ENCODE measurements around the gene HMCN1. TPM values are rescaled to one million over a fixed set of nuclear protein-coding genes. Genes with fewer than 3 reads are reported as not detected.

Gene HMCN1
- total and polyA plus RNA-seq, 2 donors (not counting 1 experiment from before 2014, with no cell fraction given), result 6.8 to 21.0 TPM

DNA sequence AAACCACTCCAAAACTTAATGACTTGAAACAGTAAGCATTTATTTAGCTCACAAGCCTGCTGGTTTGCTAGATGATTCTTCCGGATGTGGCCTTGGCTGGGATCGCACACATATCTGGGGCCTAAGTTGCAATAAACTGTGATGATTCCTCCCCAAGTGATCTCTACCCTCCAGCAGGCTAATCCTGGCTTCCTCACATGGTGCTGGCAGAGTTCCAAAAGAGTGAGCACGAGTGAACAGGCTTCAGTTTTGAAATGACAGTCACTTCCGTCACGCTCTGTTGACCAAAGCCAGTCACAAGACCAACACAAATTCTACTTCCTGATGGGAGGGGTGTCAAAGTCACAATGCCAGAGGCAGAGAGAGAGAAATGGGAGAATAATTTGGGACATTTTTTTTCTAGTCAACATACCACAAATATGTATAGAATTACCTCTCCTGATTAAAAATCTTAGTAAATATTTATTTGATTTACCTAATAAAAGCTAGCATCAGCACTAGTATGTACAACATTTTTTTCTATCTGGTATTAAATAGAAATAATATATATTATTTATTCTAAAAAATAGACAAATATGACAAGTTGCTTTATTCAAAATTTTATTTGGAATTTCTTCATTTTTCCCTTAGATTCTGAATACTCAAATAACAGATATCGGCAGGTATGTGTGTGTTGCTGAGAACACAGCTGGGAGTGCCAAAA lies 348.2 kb downstream of the HMCN1 start:
- Histone ChIP-seq H2AFZ (ENCODE audit: low read length) (peak overlapping the region; percentile 17), H3K27me3 (ENCODE audit: control insufficient read depth, insufficient read depth, low read length) (no peaks in the 10 kb centered on the region), H4K20me1 (ENCODE audit: control insufficient read depth, extremely low read depth, insufficient read depth, low read length) (no peaks in the 10 kb centered on the region), H3K27ac (ENCODE audit: insufficient read depth, low read length) (no peak overlapping the region), H3K9me3 (ENCODE audit: control insufficient read depth, insufficient read depth, low read depth, low read length) (no peaks in the 10 kb centered on the region), H3K4me1 (ENCODE audit: control insufficient read depth, extremely low read depth, insufficient read depth, low read length) (no peaks in the 10 kb centered on the region), H3K4me2 (ENCODE audit: extremely low read depth, insufficient read depth, low read length) (no peak overlapping the region), H3K36me3 (ENCODE audit: control insufficient read depth, insufficient read depth, low read length) (no peaks in the 10 kb centered on the region), H3K4me3 (replicated peaks in 1 of 4; ENCODE audit: control extremely low read depth in 1 of 4, insufficient read depth in 1 of 4, low read depth in 3 of 4, low read length in 4 of 4) (no peak overlapping the region), H3K79me2 (ENCODE audit: control insufficient read depth, insufficient read depth, low read length) (no peaks in the 10 kb centered on the region), H3K9ac (ENCODE audit: insufficient read depth, low read length) (no peak overlapping the region)
- peak; percentile 44 to 76 for DNase-seq (ENCODE audit: low read depth in 2 of 2)
- TF ChIP-seq EZH2 (IDR thresholded peaks at IDR 0.05; ENCODE audit: low read length, missing control alignments), result no peak
- no peak for TF ChIP-seq CTCF (conservative IDR thresholded peaks at IDR 0.05 in 1 of 2, IDR thresholded peaks at IDR 0.05 in 1 of 2; ENCODE audit: low read depth in 1 of 2, low read length in 2 of 2)

DNA sequence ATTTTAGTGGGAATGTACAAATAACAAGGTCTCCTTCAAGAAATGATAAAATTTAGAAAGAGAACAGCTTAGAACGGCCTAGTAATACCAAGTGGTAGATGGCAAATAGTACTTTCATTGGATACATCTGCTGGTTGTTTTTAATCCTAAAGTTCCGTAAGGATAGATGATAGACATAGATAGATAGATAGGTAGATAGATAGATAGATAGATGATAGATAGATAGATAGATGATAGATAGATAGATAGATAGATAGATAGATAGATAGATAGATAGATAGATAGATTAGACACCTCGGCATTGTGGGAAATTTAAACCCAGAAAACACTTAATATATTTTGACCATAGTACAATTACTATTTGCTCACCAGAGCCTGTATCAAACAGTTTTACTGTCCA lies 352.4 kb downstream of the HMCN1 start:
- no peak overlapping the region for H3K4me3 ChIP-seq (replicated peaks in 1 of 4; ENCODE audit: control extremely low read depth in 1 of 4, insufficient read depth in 1 of 4, low read depth in 3 of 4, low read length in 4 of 4)
- no peaks in the 10 kb centered on the region for H3K4me1 ChIP-seq (ENCODE audit: control insufficient read depth, extremely low read depth, insufficient read depth, low read length)
- no peak for DNase-seq (ENCODE audit: low read depth in 2 of 2)
- no peaks in the 10 kb centered on the region for H3K27me3 ChIP-seq (ENCODE audit: control insufficient read depth, insufficient read depth, low read length)
- H3K9ac ChIP-seq (ENCODE audit: insufficient read depth, low read length), result no peak overlapping the region
- no peaks in the 10 kb centered on the region for H3K9me3 ChIP-seq (ENCODE audit: control insufficient read depth, insufficient read depth, low read depth, low read length)
- no peaks in the 10 kb centered on the region for H4K20me1 ChIP-seq (ENCODE audit: control insufficient read depth, extremely low read depth, insufficient read depth, low read length)
- H3K79me2 ChIP-seq (ENCODE audit: control insufficient read depth, insufficient read depth, low read length), result no peaks in the 10 kb centered on the region
- TF ChIP-seq CTCF (conservative IDR thresholded peaks at IDR 0.05 in 1 of 2, IDR thresholded peaks at IDR 0.05 in 1 of 2; ENCODE audit: low read depth in 1 of 2, low read length in 2 of 2), result no peak
- no peak for TF ChIP-seq EZH2 (IDR thresholded peaks at IDR 0.05; ENCODE audit: low read length, missing control alignments)
- no peaks in the 10 kb centered on the region for H3K36me3 ChIP-seq (ENCODE audit: control insufficient read depth, insufficient read depth, low read length)
- no peak overlapping the region for H3K27ac ChIP-seq (ENCODE audit: insufficient read depth, low read length)
- H2AFZ ChIP-seq (ENCODE audit: low read length), result no peak overlapping the region
- no peak overlapping the region for H3K4me2 ChIP-seq (ENCODE audit: extremely low read depth, insufficient read depth, low read length)

DNA sequence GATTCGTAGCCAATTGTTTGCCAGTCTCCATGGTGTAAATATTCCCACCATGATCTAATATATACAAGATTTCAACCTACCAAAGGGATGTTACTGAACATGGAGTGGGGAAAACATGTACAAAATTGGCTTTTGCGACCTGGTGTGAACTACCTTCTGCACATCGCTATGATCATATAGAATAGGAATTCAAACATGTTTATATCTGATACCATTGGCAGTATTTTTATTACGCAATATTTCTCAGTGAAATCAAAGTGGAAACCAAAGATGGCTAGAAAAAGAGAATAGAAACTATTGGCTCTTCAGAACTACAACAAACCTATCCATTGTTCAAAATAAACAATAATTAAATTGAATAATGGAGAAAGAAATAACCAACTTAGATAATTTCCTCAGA lies 355.7 kb downstream of the HMCN1 start:
- Histone ChIP-seq H4K20me1 (ENCODE audit: control insufficient read depth, extremely low read depth, insufficient read depth, low read length) (no peaks in the 10 kb centered on the region), H3K27ac (ENCODE audit: insufficient read depth, low read length) (no peak overlapping the region), H3K4me2 (ENCODE audit: extremely low read depth, insufficient read depth, low read length) (no peak overlapping the region), H3K9ac (ENCODE audit: insufficient read depth, low read length) (no peak overlapping the region), H2AFZ (ENCODE audit: low read length) (no peak overlapping the region), H3K36me3 (ENCODE audit: control insufficient read depth, insufficient read depth, low read length) (no peaks in the 10 kb centered on the region), H3K79me2 (ENCODE audit: control insufficient read depth, insufficient read depth, low read length) (no peaks in the 10 kb centered on the region), H3K4me1 (ENCODE audit: control insufficient read depth, extremely low read depth, insufficient read depth, low read length) (no peaks in the 10 kb centered on the region), H3K27me3 (ENCODE audit: control insufficient read depth, insufficient read depth, low read length) (no peaks in the 10 kb centered on the region), H3K4me3 (replicated peaks in 1 of 4; ENCODE audit: control extremely low read depth in 1 of 4, insufficient read depth in 1 of 4, low read depth in 3 of 4, low read length in 4 of 4) (no peak overlapping the region), H3K9me3 (ENCODE audit: control insufficient read depth, insufficient read depth, low read depth, low read length) (no peaks in the 10 kb centered on the region)
- no peak for DNase-seq (ENCODE audit: low read depth in 2 of 2)
- TF ChIP-seq CTCF (conservative IDR thresholded peaks at IDR 0.05 in 1 of 2, IDR thresholded peaks at IDR 0.05 in 1 of 2; ENCODE audit: low read depth in 1 of 2, low read length in 2 of 2) (no peak), EZH2 (IDR thresholded peaks at IDR 0.05; ENCODE audit: low read length, missing control alignments) (no peak)
